ENCODE data around the gene ZDHHC6.
"Not testable (repeated sequence)": the region's sequence is repeated elsewhere in the genome, so short reads cannot be mapped to it uniquely, and the experiment has no call there.

Gene ZDHHC6, protein sequence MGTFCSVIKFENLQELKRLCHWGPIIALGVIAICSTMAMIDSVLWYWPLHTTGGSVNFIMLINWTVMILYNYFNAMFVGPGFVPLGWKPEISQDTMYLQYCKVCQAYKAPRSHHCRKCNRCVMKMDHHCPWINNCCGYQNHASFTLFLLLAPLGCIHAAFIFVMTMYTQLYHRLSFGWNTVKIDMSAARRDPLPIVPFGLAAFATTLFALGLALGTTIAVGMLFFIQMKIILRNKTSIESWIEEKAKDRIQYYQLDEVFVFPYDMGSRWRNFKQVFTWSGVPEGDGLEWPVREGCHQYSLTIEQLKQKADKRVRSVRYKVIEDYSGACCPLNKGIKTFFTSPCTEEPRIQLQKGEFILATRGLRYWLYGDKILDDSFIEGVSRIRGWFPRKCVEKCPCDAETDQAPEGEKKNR

GRCh38 chr10:112446855-112447619, at the start of gene ZDHHC6, which contains the start of gene VTI1A:
Gene ZDHHC6 (minus strand): TSS chr10:112446914. CDS start chr10:112445436, 1,478 bp downstream.
Gene VTI1A (plus strand): TSS chr10:112447215. CDS start chr10:112447374, 159 bp downstream.
- peak; percentile 68 to 72 for DNase-seq (ENCODE audit: low read depth in 2 of 2)

DNA sequence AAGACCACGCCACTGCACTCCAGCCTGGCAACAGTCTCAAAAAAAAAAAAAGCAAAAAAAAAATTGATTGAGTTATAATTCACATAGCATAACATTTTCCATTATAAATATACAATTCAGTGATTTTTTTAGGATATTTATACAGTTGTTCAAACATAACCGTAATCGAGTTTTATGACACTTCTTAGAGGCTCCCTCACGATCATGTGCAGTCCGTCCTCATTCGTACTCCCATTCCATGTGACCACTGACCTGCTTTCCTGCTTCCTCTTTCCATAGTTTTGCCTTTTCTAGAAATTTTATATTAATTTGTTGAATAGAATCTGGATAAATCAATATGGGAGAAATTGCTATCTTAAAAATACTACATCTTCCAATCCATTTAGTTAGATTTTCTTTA, 46.0 kb upstream of the ZDHHC6 start:
- DNase-seq (ENCODE audit: low read depth in 2 of 2): no peak

DNA sequence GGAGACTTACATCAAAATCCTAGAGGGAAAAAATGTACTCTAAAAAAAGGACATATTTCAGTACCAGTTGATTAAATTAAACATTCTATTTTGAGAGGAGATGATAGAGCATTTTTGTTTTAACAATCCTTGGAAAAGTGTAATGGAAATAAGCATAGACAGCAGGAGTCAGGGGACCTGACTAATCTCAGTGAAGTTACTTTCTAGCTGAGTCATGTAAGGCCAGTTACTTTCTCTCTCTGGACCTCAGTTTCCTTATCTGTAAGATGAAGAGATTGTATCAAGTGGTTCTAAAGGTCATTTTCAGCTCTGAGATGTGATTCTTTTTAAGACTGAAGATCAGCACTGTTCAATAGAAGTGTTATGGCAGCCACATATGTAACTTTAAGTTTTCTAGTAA, 44.4 kb upstream of the ZDHHC6 start:
- DNase-seq (ENCODE audit: low read depth in 2 of 2): no peak

DNA sequence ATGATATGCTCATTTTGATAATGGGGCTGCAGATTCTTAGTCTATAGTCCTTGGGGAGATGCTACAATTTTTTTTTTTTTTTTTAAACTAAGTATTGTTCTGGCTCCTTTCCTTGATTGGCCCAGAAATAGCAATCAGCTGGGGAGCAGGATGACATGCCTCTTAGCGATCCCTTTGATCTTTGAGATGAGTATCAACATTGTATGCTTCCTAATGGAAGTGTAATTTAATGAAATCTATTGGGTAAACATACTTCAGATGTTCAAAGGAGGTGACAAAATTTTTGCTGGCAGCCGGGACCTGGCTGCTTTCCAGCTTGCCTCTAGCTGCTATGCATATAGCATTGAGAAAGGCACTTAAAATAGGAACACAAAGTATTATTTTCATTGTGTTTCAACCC, 43.8 kb upstream of the ZDHHC6 start:
- no peak for DNase-seq (ENCODE audit: low read depth in 2 of 2)

- DNase-seq (ENCODE audit: low read depth in 2 of 2): no peak
These were observed 41.2 kb upstream of the ZDHHC6 start for GRCh38 chr10:112487964-112488363.

DNA sequence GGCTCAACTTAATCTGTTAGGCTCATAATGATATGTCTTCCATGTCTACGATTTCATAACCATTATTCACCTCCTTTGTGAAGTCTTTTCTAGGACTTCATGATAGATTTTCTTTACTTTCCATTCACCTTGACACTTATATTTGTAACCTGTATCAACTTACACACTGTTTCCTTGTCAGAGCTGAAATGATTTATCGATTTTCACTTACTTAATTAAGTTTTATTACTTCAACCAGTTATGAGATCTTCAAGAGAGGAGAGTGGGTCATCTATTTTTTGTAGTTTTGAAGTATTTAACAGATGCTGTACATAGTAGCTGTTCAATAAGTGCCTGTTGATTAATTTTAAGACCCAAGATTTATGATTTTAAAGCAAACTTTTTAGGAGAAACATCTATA, 37.7 kb upstream of the ZDHHC6 start:
- DNase-seq (ENCODE audit: low read depth in 2 of 2): no peak

DNA sequence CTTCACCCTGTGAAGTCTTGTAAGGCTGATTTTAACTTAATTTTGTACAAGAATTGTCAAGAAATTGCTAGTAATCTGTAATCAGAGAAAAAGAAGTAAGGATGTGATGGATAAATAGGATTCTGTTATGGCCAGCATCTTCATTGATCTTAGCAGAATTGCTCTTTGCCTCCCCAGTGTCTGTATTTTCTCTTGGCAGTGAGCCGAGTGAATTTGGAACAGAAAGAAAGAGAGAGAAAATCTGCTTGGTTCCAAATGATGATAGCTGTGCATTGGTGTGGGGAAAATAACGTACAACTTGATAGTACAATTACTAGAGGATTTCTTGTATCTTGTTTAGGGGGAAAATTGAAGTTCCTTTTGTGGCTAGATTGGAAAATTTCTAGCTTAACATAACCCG, 34.9 kb upstream of the ZDHHC6 start:
- no peak for DNase-seq (ENCODE audit: low read depth in 2 of 2)

DNA sequence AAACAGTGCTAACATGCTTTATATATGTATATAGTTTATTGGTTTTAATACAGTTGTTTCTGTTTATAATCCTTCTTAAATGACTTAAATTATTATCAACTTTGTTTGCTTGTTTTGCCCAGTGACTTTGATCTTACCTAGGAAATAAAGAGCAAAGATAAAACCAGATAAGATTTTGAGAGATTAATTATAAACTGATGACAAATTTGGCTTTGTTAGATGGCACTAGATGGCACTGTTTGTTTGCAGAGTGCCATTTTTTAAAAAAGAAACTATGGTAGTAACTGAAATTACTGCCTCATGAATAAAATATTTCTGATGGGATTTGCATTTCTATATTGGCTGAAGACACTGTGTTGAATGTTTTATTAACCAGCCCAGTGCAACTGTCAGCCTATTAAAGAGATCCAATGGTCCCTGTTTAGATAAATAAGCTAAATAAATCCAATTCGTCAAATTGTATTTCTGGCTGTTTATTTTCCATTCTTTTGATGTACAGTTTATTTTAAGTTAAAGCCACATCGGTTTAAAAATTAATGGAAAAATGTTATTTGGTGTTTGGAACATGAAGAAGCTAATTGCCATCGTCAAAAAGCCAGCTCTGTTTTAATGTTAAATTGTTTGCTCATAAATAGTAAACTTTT, 29.0 kb upstream of the ZDHHC6 start:
- DNase-seq (ENCODE audit: low read depth in 2 of 2): no peak

DNA sequence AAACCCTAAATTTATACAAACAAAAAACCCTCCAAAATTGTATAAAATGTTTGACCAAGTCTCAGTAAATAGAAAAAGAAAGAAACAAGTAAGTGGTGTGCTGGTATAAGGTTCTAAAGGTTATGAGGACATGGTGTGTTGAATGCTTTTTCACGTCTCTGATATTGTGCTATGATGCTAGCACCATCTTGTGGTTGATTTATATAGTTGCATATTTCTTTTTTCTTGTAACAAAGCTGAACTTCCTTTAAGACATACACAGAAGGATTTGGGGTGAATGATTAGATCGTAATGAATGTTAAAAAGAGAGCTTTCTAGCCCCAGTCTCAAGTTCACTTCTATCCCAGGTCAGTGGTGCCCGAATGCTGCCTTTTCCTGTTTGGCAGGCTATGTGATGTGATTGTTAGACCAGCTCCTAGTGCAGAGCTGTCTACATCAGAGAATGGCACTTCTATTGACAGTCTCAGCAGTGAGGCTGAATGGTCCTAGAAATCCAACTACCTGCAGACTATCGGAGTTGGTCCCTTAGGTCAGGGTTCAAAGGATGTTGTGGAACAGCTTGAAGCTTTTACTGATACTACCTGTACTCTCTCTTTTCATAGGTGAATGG, 25.3 kb upstream of the ZDHHC6 start:
- DNase-seq (ENCODE audit: low read depth in 2 of 2): no peak

DNA sequence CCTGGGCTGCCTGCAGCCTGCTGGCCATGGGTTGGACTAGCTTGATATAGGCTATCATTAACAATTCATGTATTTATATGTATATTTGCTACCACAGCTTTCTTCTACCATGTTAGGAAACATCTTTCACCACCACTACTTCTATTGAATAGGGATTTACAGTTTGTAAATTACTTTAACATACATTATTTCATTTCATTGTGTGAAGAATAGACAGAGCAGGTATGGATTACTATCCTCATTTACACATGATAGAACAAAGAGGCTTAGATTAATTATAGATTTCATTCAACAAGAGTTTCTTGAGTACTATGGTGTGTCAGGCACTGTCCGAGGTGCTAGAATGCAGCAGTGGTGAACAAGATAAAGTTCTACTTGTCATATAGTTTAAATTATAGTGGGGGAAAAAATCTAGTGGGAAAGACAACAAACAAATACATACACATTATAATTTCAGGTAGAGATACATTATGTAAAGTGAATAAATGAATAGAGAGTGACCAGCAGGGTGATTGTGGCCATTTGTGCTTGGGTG, 20.9 kb upstream of the ZDHHC6 start:
- DNase-seq (ENCODE audit: low read depth in 2 of 2): no peak

GRCh38 chr10:112466802-112467201, 20.1 kb upstream of the ZDHHC6 start:
- no peak for DNase-seq (ENCODE audit: low read depth in 2 of 2)

DNA sequence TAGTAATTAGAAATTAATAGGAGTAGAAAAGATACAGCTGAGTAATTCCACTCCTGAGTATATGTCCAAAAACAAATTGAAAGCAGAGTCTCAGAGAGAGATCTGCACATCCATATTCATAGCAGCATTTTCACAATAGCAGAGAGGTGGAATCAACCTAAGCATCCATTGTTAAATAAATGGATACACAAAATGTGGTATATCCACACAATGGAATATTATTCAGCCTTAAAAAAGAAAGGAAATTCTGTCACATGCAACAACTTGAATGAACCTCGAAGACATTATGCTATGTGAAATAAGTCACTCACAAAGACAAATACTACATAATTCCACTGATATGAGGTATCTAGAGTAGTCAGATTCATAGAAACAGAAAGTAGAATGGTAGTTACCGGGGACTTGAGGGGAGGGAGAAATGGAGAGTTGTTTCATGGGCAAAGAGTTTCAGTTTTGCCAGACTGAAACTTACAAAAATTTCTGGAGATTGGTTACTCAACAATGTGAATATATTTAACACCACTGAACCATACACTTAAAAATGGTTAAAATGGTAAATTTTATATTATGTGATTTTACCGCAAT, 18.7 kb upstream of the ZDHHC6 start:
- DNase-seq (ENCODE audit: low read depth in 2 of 2): no peak

GRCh38 chr10:112464074-112464473, 17.4 kb upstream of the ZDHHC6 start:
- DNase-seq (ENCODE audit: low read depth in 2 of 2): not testable (repeated sequence)

GRCh38 chr10:112461029-112461887, 14.5 kb upstream of the ZDHHC6 start:
- DNase-seq (ENCODE audit: low read depth in 2 of 2): peak in 1 of 2 donors; percentile 42

GRCh38 chr10:112460366-112460765, 13.7 kb upstream of the ZDHHC6 start:
- DNase-seq (ENCODE audit: low read depth in 2 of 2): no peak

DNA sequence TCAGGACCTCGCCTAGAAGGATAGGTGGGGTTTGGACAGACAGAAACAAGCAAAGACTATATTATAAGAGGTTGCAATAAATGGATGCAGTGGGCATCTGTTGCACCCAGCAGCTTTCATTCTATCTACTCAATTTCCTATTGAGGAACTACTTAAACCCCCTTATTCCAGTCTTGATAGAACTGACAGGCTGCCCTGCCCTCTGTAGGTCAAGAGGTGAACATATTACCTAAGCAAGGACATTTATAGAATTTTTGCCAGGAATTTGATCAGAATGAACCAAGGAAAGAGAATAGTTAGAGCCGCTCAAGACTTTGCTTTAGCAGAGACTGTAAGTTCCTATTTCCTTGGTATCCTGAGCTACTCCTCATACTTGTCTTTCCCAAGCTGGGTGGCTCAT, 9.8 kb upstream of the ZDHHC6 start:
- no peak for DNase-seq (ENCODE audit: low read depth in 2 of 2)

DNA sequence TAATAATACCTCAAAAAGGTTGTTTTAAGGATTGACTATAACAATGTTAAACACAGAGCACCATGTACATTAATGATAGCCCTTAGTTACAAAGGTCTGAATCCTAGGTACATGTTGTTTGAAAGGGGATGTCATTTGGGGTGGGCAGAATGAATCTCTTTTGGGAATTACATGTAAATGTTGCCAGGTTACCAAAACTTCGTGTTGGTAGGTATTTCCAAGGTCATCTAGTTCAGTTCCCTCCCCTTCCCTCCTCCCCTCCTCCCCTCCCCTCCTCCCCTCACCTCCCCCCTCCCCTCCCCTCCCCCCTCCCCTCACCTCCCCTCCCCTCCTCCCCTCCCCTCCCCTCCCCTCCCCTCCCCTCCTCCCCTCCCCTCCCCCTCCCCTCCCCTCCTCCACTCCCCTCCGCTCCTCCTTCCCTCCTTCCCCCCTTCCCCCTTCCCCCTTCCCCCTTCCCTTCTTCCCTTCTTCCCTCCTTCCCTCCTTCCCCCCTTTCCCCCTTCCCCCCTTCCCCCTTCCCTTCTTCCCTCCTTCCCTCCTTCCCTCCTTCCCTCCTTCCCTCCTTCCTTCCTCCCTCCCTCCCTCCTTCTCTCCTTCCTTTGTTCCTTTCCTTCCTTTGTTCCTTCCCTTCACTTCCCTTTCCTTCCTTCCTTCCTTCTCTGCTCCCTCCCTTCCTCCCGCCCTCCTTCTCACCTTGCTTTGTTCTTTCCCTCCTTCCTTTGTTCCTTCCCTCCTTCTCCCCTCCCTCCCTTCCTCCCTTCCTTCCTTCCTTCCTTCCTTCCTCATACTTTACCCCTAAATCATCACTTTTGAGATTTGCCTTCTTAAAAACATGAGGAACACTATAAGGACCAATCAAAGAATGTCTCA, 8.4 kb upstream of the ZDHHC6 start:
- no peak for DNase-seq (ENCODE audit: low read depth in 2 of 2)

DNA sequence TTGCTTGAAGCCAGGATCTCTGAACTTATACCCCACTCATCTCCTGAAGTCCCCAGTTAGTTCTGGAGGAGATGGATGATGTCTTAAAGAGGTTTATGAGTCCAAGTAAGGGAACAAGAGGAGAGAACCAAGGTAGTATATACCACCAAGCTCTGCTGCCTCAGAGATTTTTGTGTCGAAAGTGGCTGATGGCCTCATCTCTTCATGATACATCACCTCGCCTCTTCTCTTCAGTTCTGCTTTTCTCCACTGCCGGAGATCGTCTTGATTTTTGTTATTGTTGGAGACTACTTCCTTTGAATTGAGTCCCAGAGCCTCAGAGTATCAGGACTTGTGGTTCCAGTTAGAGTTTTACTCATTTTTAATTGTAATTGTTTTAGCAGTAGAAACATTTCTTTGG, 2.2 kb upstream of the ZDHHC6 start:
- no peak for DNase-seq (ENCODE audit: low read depth in 2 of 2)

DNA sequence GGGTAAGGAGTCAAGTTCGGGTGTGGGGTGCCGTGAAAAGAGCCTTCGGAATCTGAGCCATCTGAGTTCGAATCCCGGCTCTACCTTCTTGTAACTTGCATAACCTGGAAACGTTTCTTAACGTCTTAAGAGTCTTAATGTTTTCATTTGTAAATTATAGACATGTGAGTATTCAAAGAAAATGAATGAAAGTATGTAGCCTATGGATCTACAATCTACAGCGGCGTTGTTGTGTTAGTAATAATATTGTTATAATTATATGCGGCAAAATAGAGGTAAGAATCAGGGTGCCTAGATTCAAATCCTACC, 860 bp upstream of the ZDHHC6 start:
- DNase-seq (ENCODE audit: low read depth in 2 of 2): no peak

All from stimulated activated CD4-positive, alpha-beta T cell treated with anti-CD3 and anti-CD28 coated beads, Interleukin-15, amount 100 ng/mL, for 48 hours (primary cell).